ENCODE measurements around the gene TBX5. TPM values are rescaled to one million over a fixed set of nuclear protein-coding genes. Genes with fewer than 3 reads are reported as not detected.

TBX5 gene
- total and polyA plus RNA-seq, 2 of the 4 experiments (the other 2 are of a cell fraction), result 13.3 to 14.7 TPM

GRCh38 chr12:114361992-114362391, 44.0 kb downstream of the TBX5 start:
- Histone ChIP-seq H2BK20ac (ENCODE audit: low read depth, low read length) (no peak overlapping the region), H2AK9ac (replicated peaks; ENCODE audit: low read depth, low read length, poor library complexity) (no peak overlapping the region), H3K9me3 (ENCODE audit: control insufficient read depth, insufficient read depth, low read length) (no peaks in the 10 kb centered on the region; the same call in 1 of the 2 replicates), H3K27ac (ENCODE audit: insufficient read depth, low read length) (no peak overlapping the region), H3K4me2 (ENCODE audit: low read depth, low read length) (no peak overlapping the region), H3K23ac (ENCODE audit: low read depth, low read length) (no peak overlapping the region), H3K36me3 (ENCODE audit: control insufficient read depth, insufficient read depth, low read length) (peaks cover 78% of the 10 kb centered on the region), H2BK120ac (ENCODE audit: low read depth, low read length) (no peak overlapping the region), H4K91ac (ENCODE audit: insufficient read depth, low read depth, low read length) (no peak overlapping the region), H3K4me1 (ENCODE audit: control insufficient read depth, insufficient read depth, low read length) (peaks cover 2% of the 10 kb centered on the region; the same call in 1 of the 2 replicates), H3K4ac (ENCODE audit: low read depth, low read length) (no peak overlapping the region), H4K5ac (ENCODE audit: low read depth, low read length) (no peak overlapping the region), H3K4me3 (ENCODE audit: insufficient read depth, low read depth, low read length) (no peak overlapping the region), H2BK15ac (ENCODE audit: low read depth, low read length) (no peak overlapping the region), H3K18ac (ENCODE audit: low read depth, low read length) (no peak overlapping the region), H3K27me3 (ENCODE audit: control insufficient read depth, insufficient read depth, low read length) (no peaks in the 10 kb centered on the region), H3K79me1 (ENCODE audit: low read depth in 1 of 2, low read length in 2 of 2) (peaks cover 53 to 78% of the 10 kb centered on the region in 2 experiments), H4K20me1 (ENCODE audit: insufficient read depth, low read length) (peaks cover 20% of the 10 kb centered on the region; the same call in 1 of the 2 replicates), H2AFZ (replicated peaks; ENCODE audit: low read length, poor library complexity) (no peak overlapping the region), H3K9ac (ENCODE audit: low read depth, low read length) (no peak overlapping the region), H3K56ac (ENCODE audit: extremely low read depth, insufficient read depth, low read length) (no peak overlapping the region), H3K9me1 (ENCODE audit: insufficient read depth, low read length) (peaks cover 12% of the 10 kb centered on the region; the same call in 1 of the 2 replicates), H2BK5ac (ENCODE audit: low read depth, low read length, poor library complexity, severe bottlenecking) (no peak overlapping the region), H2AK5ac (ENCODE audit: low read depth, low read length) (no peak overlapping the region), H4K8ac (ENCODE audit: low read depth in 2 of 2, low read length in 2 of 2) (no peak overlapping the region), H3K14ac (replicated peaks; ENCODE audit: low read depth, low read length) (no peak overlapping the region)
- no TSS peak for BruUV-seq (replicated peaks)
- no peak for TF ChIP-seq RCOR1 (IDR thresholded peaks at IDR 0.05; ENCODE audit: insufficient replicate concordance, low read length)
- WGBS, 2 experiments (ENCODE audit: extremely low coverage in 2 of 2, insufficient read length in 1 of 2), result 100% methylated on average over 1 of the region's 4 CpGs; no CpG with 5 or more reads in 1 of the 2 experiments
- dilution Hi-C loops (cut with HindIII; ENCODE audit: low sequenced_read_pairs, unreplicated experiment), result no loop called here
- ChIA-PET POLR2A (ENCODE audit: unreplicated experiment) (no interaction called here), CTCF (no interaction called here)
- in situ Hi-C loops (cut with MboI; ENCODE audit: low sequenced_read_pairs), result no loop called here
- intact Hi-C loops (cut with micrococcal nuclease), result no loop called here
- DNase-seq, result no peak
- ATAC-seq (ENCODE audit: low read depth), result no peak
